Smooth muscle cell (in vitro differentiated cells): Measurements from ENCODE around the gene EXTL1. TPM values are rescaled to one million over a fixed set of nuclear protein-coding genes. Genes with fewer than 3 reads are reported as not detected.
A peak's percentile ranks its signal among the peaks of the same experiment; 100 is the strongest.

Experiments
- DNase-seq: peaks from one replicate; lab custom pipeline; 2025; ENCODE audit not compliant: unreplicated experiment; lab: John Stamatoyannopoulos, UW
- H2AFZ ChIP-seq: fragments of 200-600 bp; sonication (generic); 2 replicates; pipeline ENCODE4 v1.6.0; 2016; ENCODE audit warnings: antibody characterized with exemption, low read depth, mild to moderate bottlenecking
- H3F3A ChIP-seq: fragments of 200-600 bp; sonication (generic); 2 replicates; pipeline ENCODE4 v1.6.0; 2017; ENCODE audit warnings: antibody characterized with exemption, low read depth
- H3K27ac ChIP-seq: fragments of 200-600 bp; sonication (generic); 2 replicates; pipeline ENCODE4 v1.5.1; 2016; ENCODE audit warnings: low read depth, mild to moderate bottlenecking
- H3K27me3 ChIP-seq: fragments of 200-600 bp; sonication (generic); 2 replicates; pipeline ENCODE4 v1.6.1; 2016; ENCODE audit warnings: low read depth, mild to moderate bottlenecking
- H3K36me3 ChIP-seq: fragments of 200-600 bp; sonication (generic); 2 replicates; pipeline ENCODE4 v1.5.1; 2016; ENCODE audit warnings: low read depth
- H3K4me1 ChIP-seq: fragments of 200-600 bp; sonication (generic); 2 replicates; pipeline ENCODE4 v1.5.1; 2016; ENCODE audit warnings: low read depth
- H3K4me2 ChIP-seq: fragments of 200-600 bp; sonication (generic); 2 replicates; pipeline ENCODE4 v1.6.0; 2016; ENCODE audit warnings: mild to moderate bottlenecking
- H3K4me3 ChIP-seq: fragments of 200-600 bp; sonication (generic); 2 replicates; pipeline ENCODE4 v1.5.1; 2016; ENCODE audit warnings: mild to moderate bottlenecking
- H3K79me2 ChIP-seq: fragments of 200-600 bp; sonication (generic); 2 replicates; pipeline ENCODE4 v1.6.0; 2016; ENCODE audit warnings: low read depth, mild to moderate bottlenecking
- H3K9ac ChIP-seq: fragments of 200-600 bp; sonication (generic); 2 replicates; pipeline ENCODE4 v1.6.0; 2016; ENCODE audit warnings: low read depth
- H3K9me3 ChIP-seq: fragments of 200-600 bp; sonication (generic); replicated peaks from 2 replicates; pipeline ENCODE4 v1.5.1; 2016; ENCODE audit warnings: low read depth
- H4K20me1 ChIP-seq: fragments of 200-600 bp; sonication (generic); 2 replicates; pipeline ENCODE4 v1.6.0; 2016; ENCODE audit warnings: low read depth
- CTCF ChIP-seq: fragments of 200-600 bp; sonication (generic); IDR thresholded peaks from 2 replicates; pipeline ENCODE4 v1.5.1; 2017; ENCODE audit warnings: borderline replicate concordance, mild to moderate bottlenecking, antibody characterized with exemption; ENCODE audit not compliant: insufficient read depth, poor library complexity, severe bottlenecking
- WGBS: methylation state at CpG from one replicate; pipeline ENCODE4 v1.1.7; 2016; ENCODE audit warnings: low lambda C conversion rate; 5-methylcytosine and 5-hydroxymethylcytosine counted together
- polyA plus RNA-seq: library from polyadenylated mRNA; unstranded; fragments of >200 nt; fragmentation: Nextera tagmentation; extraction: Ambion mirVana; gene quantifications from 2 replicates; pipeline ENCODE4 v1.2.1, GENCODE V29; 2016
- total RNA-seq: library from RNA; depleted of rRNA; stranded (reverse); fragments of >200 nt; gene quantifications from 2 replicates; pipeline ENCODE4 v1.2.3, GENCODE V29; 2014

EXTL1 gene
- total and polyA plus RNA-seq, 2 experiments from 2014 or later: 11.2 to 25.8 TPM

DNA sequence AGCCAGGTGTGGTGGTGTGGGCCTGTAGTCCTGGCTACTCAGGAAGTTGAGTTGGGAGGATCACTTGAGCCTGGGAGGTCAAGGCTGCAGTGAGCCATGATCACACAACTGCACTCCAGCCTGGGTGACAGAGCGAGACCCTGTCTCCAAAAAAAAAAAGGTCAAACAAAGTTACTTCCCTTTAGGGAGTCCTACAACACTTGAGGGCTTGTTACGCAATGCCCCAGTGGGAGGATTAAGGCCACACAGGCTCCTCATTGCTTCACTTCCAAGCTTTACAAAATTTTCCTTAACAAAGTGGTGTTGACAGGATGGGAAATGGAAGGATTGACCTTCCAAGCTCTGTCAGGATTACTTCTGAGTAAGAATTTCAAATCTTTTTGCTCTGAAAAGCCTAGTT, 6.2 kb upstream of the EXTL1 start:
- H3K27me3 ChIP-seq: no peaks in the 10 kb centered on the region
- no peak overlapping the region for H3K4me3 ChIP-seq
- H3K4me1 ChIP-seq: peaks cover 23% of the 10 kb centered on the region
- no peak for DNase-seq
- no peaks in the 10 kb centered on the region for H3K36me3 ChIP-seq
- no peak for TF ChIP-seq CTCF
- no peaks in the 10 kb centered on the region for H4K20me1 ChIP-seq
- H3F3A ChIP-seq: peaks cover 12% of the 10 kb centered on the region
- no peak overlapping the region for H3K9ac ChIP-seq
- peak overlapping the region; percentile 86 for H3K27ac ChIP-seq
- no peak overlapping the region for H2AFZ ChIP-seq
- no peak overlapping the region for H3K4me2 ChIP-seq
- WGBS: 46% methylated on average over 2 of the region's 2 CpGs
- no peaks in the 10 kb centered on the region for H3K9me3 ChIP-seq
- no peaks in the 10 kb centered on the region for H3K79me2 ChIP-seq

DNA sequence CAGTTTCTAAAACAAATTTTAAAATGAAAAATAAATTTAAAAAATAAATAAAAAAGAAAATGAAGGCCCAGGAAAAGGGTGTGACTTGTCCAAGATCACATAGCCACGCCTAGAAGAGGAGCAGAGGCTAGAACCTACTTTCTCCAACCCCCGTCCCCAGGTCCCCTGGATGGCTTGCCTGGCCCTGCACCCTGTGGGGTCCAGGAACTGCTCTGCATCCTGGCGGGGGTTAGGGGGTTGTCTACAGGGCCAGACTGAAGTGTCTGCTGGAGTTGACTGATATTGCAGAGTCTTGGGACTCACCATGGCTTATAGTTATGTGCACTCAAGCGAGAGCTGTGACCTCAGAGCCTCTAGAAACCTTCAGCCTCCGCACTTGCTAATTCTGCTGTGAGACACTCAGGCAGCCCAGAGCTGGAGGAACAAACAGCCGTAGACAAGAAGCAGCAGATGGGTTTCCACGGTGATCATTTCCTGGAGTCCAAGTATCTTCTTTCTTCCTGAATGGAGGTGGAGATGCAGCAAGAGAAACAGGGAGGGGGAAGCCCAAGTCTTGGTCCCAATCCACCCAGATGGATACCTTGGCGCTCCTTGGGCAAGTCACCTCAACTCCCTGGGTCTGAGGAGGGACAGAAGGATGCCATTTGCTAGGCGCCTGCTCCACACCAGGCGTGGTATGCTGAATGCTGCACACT, 5.2 kb upstream of the EXTL1 start:
- 58% methylated on average over 10 of the region's 10 CpGs for WGBS
- H3K4me3 ChIP-seq: no peak overlapping the region
- peak overlapping the region; percentile 86 for H3K27ac ChIP-seq
- H3K9me3 ChIP-seq: no peaks in the 10 kb centered on the region
- H3F3A ChIP-seq: peaks cover 17% of the 10 kb centered on the region
- H3K9ac ChIP-seq: no peak overlapping the region
- H3K27me3 ChIP-seq: no peaks in the 10 kb centered on the region
- no peak for TF ChIP-seq CTCF
- H3K79me2 ChIP-seq: no peaks in the 10 kb centered on the region
- H2AFZ ChIP-seq: no peak overlapping the region
- H3K4me1 ChIP-seq: peaks cover 29% of the 10 kb centered on the region
- H3K4me2 ChIP-seq: peak overlapping the region; percentile 66
- no peaks in the 10 kb centered on the region for H3K36me3 ChIP-seq
- no peaks in the 10 kb centered on the region for H4K20me1 ChIP-seq
- DNase-seq: no peak

- Histone ChIP-seq H3K4me3 (no peak overlapping the region), H3K9me3 (no peaks in the 10 kb centered on the region), H3K9ac (peak overlapping the region; percentile 65), H3K4me2 (peak overlapping the region; percentile 66), H3K79me2 (no peaks in the 10 kb centered on the region), H4K20me1 (no peaks in the 10 kb centered on the region), H3F3A (peaks cover 17% of the 10 kb centered on the region), H3K27me3 (no peaks in the 10 kb centered on the region), H3K36me3 (no peaks in the 10 kb centered on the region), H3K27ac (peak overlapping the region; percentile 86), H3K4me1 (peaks cover 34% of the 10 kb centered on the region), H2AFZ (no peak overlapping the region)
- TF ChIP-seq CTCF: no peak
- WGBS: 50% methylated on average over 6 of the region's 6 CpGs
- DNase-seq: no peak
These were observed 4.5 kb upstream of the EXTL1 start for GRCh38 chr1:26016953-26017545.
